ENCODE measurements around the gene HMGCR.

- TF ChIP-seq POLR2AphosphoS5 (IDR thresholded peaks at IDR 0.05; ENCODE audit: low read depth, low read length) (no peak), POLR2A (IDR thresholded peaks at IDR 0.05; ENCODE audit: low read depth, low read length) (no peak)
Measured at GRCh38 chr5:75330404-75330803, 6.6 kb upstream of the HMGCR start.

Measured in GM12891 (cell line).